K562 (cell line): ENCODE measurements around the gene RACGAP1. TPM values are rescaled to one million over a fixed set of nuclear protein-coding genes. Genes with fewer than 3 reads are reported as not detected.
A peak's percentile ranks its signal among the peaks of the same experiment; 100 is the strongest.

ENCODE experiments used
- CBFA2T2 ChIP-seq: fragments of 450-650 bp; conservative IDR thresholded peaks from 2 replicates; pipeline ENCODE4 v1.6.1; 2017; ENCODE audit warnings: mild to moderate bottlenecking
- CEBPB ChIP-seq: fragments of 450-650 bp; IDR thresholded peaks from 2 replicates; pipeline ENCODE4 v1.6.1; 2016; ENCODE audit warnings: missing genetic modification characterization, missing compliant biosample characterization
- CHCHD3 ChIP-seq: fragments of 250-450 bp; sonication (Bioruptor Pico); IDR thresholded peaks from 2 replicates; pipeline ENCODE4 v2.1.2; 2022; ENCODE audit warnings: mild to moderate bottlenecking
- CREM ChIP-seq: IDR thresholded peaks from 2 replicates; pipeline ENCODE4 v1.6.1; 2014; ENCODE audit warnings: antibody characterized with exemption, low read depth
- HCFC1 ChIP-seq: IDR thresholded peaks from 2 replicates; pipeline ENCODE4 v1.6.1; 2012; ENCODE audit warnings: low read depth, low read length, improper control_type of control experiment
- HSF4 ChIP-seq: fragments of 250-450 bp; sonication (Bioruptor Pico); IDR thresholded peaks from 2 replicates; pipeline ENCODE4 v2.1.2; 2022; ENCODE audit warnings: mild to moderate bottlenecking, moderate library complexity, borderline replicate concordance
- KLF13 ChIP-seq: fragments of 450-650 bp; IDR thresholded peaks from 2 replicates; pipeline ENCODE4 v1.6.1; 2016; ENCODE audit warnings: missing genetic modification characterization, low read depth, mild to moderate bottlenecking, missing compliant biosample characterization, moderate library complexity, borderline replicate concordance
- MYBL2 ChIP-seq, 2 experiments: fragments of 450-650 bp in 1 of 2; sonication (generic) in 1 of 2; formaldehyde crosslinking in 1 of 2; IDR thresholded peaks; 2 replicates each; pipeline versions ENCODE4 v1.6.1 to v1.8.1; 2017 to 2022; ENCODE audit warnings: borderline replicate concordance in 1 of 2, inconsistent platforms in 1 of 2, low read depth in 1 of 2, mild to moderate bottlenecking in 1 of 2, missing genetic modification reagents in 1 of 2, moderate library complexity in 1 of 2
- SP2 ChIP-seq: IDR thresholded peaks from 2 replicates; pipeline ENCODE4 v1.6.1; 2011; ENCODE audit warnings: mild to moderate bottlenecking, low read depth, low read length, moderate library complexity; ENCODE audit not compliant: poor library complexity, severe bottlenecking; ENCODE audit errors: extremely low read depth
- TCF3 ChIP-seq: sonication (generic); formaldehyde crosslinking; IDR thresholded peaks from 2 replicates; pipeline ENCODE4 v1.4.0; 2020; ENCODE audit warnings: mild to moderate bottlenecking, missing genetic modification reagents
- TFAM ChIP-seq: fragments of 250-450 bp; sonication (Bioruptor Pico); conservative IDR thresholded peaks from 2 replicates; pipeline ENCODE4 v1.5.0; 2021; ENCODE audit warnings: mild to moderate bottlenecking, moderate library complexity
- XRCC5 ChIP-seq: fragments of 200-400 bp; formaldehyde crosslinking; IDR thresholded peaks from 2 replicates; pipeline ENCODE4 v1.6.1; 2017; ENCODE audit warnings: low read depth, mild to moderate bottlenecking, low read length
- ZNF140 ChIP-seq: fragments of 250-450 bp; sonication (Bioruptor Pico); IDR thresholded peaks from 2 replicates; pipeline ENCODE4 v1.8.0; 2021; ENCODE audit warnings: moderate library complexity, mild to moderate bottlenecking, inconsistent platforms
- ZNF143 ChIP-seq: sonication (generic); formaldehyde crosslinking; IDR thresholded peaks from 2 replicates; pipeline ENCODE4 v1.9.0; 2022; ENCODE audit warnings: mild to moderate bottlenecking, missing genetic modification reagents
- polyA plus RNA-seq, 8 experiments: library from polyadenylated mRNA; depleted of rRNA in 4 of 8; stranded (reverse) in 5 of 8; unstranded in 3 of 8; fragments of >200 nt; fragmentation: Nextera tagmentation in 2 of 8; fragmentation: Illumina TruSeq in 1 of 8; extraction: Ambion mirVana in 2 of 8; extraction: Trizol in 1 of 8; gene quantifications; 2 replicates each; pipeline versions ENCODE4 v1.2.1 to v1.2.3, GENCODE V29; 2011 to 2014; ENCODE audit warnings: inconsistent platforms in 1 of 8, missing spikeins in 1 of 8
- total RNA-seq, 7 experiments: library from RNA; depleted of rRNA in 6 of 7; stranded (reverse); fragments of >200 nt in 6 of 7; fragmentation: Illumina TruSeq in 2 of 7; extraction: Trizol in 2 of 7; gene quantifications; 2 replicates each; pipeline versions ENCODE4 v1.2.1 to v1.2.3, GENCODE V29; 2011 to 2021; ENCODE audit warnings: low replicate concordance in 1 of 7
- TF ChIP-seq, protein P1 (sequence below): fragments of 450-650 bp; formaldehyde crosslinking; IDR thresholded peaks from 2 replicates; pipeline ENCODE4 v1.4.0; 2020; ENCODE audit warnings: mild to moderate bottlenecking, moderate library complexity
- TF ChIP-seq, protein P2 (sequence below): fragments of 450-650 bp; formaldehyde crosslinking; IDR thresholded peaks from 2 replicates; pipeline ENCODE4 v1.4.0; 2020; ENCODE audit warnings: mild to moderate bottlenecking, moderate library complexity
- TF ChIP-seq, protein P3 (sequence below): IDR thresholded peaks from 2 replicates; pipeline ENCODE4 v1.6.1; 2016; ENCODE audit warnings: missing genetic modification characterization, missing compliant biosample characterization
- TF ChIP-seq, protein P4 (sequence below): fragments of 250-450 bp; sonication (Bioruptor Pico); IDR thresholded peaks from 2 replicates; pipeline ENCODE4 v1.4.0; 2020; ENCODE audit warnings: mild to moderate bottlenecking, moderate library complexity

The RACGAP1 gene
- total and polyA plus RNA-seq, 9 of the 15 experiments (the other 6 are each of a cell fraction or from before 2014, with no cell fraction given), result 56.4 to 92.9 (median 71.8) TPM

DNA sequence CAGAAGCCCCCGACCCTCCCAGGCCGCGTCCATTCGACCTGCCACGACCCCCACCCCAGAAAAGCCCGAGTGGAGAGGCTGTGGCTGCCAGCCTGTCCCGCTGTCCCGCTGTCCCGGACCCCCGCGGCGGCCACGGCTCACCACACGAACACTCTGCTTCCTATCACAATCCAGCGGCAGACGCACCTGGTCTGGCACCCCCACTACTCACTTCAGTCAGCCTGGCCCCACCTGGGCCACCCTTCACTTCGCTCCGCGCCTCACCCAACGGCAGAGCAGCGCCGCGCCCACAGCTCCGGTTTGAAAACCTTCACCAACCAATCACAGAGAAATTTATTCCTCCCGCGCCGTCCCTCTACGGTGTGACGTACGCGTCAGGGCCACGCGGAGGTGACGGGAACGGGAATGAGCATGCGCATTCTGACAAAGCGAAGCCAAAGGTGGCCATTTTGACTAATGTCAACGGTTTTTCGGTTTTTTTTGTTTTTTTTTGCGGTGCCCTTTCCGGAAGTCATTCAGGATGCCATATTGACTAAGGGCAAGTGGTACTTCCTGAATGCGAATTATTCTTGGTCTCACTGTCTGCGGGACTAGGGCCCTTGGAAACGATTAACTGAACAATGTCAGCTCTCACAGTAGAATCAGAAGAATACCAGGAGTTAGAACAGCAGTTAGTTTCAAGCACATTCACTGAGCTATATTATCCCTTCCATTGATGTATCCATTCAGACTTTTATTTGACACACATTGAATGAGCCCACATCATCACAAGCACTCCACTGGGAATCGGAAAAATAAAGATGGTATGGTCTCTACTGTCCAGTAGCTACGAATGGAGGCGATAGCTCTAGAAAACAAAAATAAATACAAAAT is at the start of gene RACGAP1 (continued):
- TF ChIP-seq CBFA2T2 (0 out of 2 replicates have a peak, but pooled peaks have one; percentile 2), CEBPB (tag) (no peak), HSF4 (CRISPR knock-in tag) (no peak), TFAM (no peak), TCF3 (0 out of 2 replicates have a peak, but pooled peaks have one; percentile 20), SP2 (no peak), ZNF140 (CRISPR knock-in tag) (no peak), MYBL2 (IDR thresholded peaks at IDR 0.05; ENCODE audit: low read depth) (peak; percentile 99), MYBL2 (CRISPR knock-in tag; IDR thresholded peaks at IDR 0.05; ENCODE audit: borderline replicate concordance) (peak; percentile 96; the same call in 1 of the 2 replicates), KLF13 (tag) (peak; percentile 54; the same call in 1 of the 2 replicates), CHCHD3 (CRISPR knock-in tag) (no peak), XRCC5 (peak; percentile 74; the same call in 1 of the 2 replicates), HCFC1 (peak; percentile 93), CREM (peak; percentile 98), ZNF143 (CRISPR knock-in tag) (no peak)
- TF ChIP-seq, protein P1, sequence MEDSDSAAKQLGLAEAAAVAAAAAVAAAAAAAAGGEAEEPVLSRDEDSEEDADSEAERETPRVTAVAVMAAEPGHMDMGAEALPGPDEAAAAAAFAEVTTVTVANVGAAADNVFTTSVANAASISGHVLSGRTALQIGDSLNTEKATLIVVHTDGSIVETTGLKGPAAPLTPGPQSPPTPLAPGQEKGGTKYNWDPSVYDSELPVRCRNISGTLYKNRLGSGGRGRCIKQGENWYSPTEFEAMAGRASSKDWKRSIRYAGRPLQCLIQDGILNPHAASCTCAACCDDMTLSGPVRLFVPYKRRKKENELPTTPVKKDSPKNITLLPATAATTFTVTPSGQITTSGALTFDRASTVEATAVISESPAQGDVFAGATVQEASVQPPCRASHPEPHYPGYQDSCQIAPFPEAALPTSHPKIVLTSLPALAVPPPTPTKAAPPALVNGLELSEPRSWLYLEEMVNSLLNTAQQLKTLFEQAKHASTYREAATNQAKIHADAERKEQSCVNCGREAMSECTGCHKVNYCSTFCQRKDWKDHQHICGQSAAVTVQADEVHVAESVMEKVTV (CRISPR knock-in tag), result no peak
- TF ChIP-seq, protein P2, sequence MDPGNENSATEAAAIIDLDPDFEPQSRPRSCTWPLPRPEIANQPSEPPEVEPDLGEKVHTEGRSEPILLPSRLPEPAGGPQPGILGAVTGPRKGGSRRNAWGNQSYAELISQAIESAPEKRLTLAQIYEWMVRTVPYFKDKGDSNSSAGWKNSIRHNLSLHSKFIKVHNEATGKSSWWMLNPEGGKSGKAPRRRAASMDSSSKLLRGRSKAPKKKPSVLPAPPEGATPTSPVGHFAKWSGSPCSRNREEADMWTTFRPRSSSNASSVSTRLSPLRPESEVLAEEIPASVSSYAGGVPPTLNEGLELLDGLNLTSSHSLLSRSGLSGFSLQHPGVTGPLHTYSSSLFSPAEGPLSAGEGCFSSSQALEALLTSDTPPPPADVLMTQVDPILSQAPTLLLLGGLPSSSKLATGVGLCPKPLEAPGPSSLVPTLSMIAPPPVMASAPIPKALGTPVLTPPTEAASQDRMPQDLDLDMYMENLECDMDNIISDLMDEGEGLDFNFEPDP (CRISPR knock-in tag), result no peak
- TF ChIP-seq, protein P3, sequence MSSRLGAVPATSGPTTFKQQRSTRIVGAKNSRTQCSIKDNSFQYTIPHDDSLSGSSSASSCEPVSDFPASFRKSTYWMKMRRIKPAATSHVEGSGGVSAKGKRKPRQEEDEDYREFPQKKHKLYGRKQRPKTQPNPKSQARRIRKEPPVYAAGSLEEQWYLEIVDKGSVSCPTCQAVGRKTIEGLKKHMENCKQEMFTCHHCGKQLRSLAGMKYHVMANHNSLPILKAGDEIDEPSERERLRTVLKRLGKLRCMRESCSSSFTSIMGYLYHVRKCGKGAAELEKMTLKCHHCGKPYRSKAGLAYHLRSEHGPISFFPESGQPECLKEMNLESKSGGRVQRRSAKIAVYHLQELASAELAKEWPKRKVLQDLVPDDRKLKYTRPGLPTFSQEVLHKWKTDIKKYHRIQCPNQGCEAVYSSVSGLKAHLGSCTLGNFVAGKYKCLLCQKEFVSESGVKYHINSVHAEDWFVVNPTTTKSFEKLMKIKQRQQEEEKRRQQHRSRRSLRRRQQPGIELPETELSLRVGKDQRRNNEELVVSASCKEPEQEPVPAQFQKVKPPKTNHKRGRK (tag), result no peak
- TF ChIP-seq, protein P4, sequence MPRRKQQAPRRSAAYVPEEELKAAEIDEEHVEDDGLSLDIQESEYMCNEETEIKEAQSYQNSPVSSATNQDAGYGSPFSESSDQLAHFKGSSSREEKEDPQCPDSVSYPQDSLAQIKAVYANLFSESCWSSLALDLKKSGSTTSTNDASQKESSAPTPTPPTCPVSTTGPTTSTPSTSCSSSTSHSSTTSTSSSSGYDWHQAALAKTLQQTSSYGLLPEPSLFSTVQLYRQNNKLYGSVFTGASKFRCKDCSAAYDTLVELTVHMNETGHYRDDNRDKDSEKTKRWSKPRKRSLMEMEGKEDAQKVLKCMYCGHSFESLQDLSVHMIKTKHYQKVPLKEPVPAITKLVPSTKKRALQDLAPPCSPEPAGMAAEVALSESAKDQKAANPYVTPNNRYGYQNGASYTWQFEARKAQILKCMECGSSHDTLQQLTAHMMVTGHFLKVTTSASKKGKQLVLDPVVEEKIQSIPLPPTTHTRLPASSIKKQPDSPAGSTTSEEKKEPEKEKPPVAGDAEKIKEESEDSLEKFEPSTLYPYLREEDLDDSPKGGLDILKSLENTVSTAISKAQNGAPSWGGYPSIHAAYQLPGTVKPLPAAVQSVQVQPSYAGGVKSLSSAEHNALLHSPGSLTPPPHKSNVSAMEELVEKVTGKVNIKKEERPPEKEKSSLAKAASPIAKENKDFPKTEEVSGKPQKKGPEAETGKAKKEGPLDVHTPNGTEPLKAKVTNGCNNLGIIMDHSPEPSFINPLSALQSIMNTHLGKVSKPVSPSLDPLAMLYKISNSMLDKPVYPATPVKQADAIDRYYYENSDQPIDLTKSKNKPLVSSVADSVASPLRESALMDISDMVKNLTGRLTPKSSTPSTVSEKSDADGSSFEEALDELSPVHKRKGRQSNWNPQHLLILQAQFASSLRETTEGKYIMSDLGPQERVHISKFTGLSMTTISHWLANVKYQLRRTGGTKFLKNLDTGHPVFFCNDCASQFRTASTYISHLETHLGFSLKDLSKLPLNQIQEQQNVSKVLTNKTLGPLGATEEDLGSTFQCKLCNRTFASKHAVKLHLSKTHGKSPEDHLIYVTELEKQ (CRISPR knock-in tag), result no peak
